ENCODE measurements around the gene FIGLA. TPM values are rescaled to one million over a fixed set of nuclear protein-coding genes. Genes with fewer than 3 reads are reported as not detected.

FIGLA gene
- polyA plus RNA-seq, 1 of the 3 experiments (the other 2 are of a cell fraction) = not detected

DNA sequence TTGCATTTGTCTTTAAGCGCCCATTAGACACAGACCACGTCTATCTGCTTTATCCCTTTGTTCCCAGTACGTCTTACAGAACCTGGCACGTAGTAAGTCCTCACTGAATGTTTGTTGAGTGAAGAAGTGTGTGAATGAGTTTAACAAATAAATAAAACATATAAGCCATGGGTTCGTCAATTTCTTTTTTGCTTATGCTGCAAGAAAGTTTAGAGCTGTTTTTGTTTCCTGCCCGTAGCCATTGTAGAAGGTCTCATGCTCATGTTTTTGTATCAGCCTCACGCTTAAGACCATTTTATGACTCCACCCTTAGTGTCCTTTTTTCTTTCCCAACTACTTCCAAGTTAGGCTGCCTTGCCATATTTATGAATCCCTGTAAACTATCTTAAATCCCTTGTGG is 24.9 kb downstream of the FIGLA start:
- no peak overlapping the region for H3K27ac ChIP-seq (ENCODE audit: low read depth in 2 of 2, low read length in 1 of 2)
- no peak overlapping the region for H3K4me2 ChIP-seq
- 78% methylated on average over 7 of the region's 7 CpGs for WGBS (ENCODE audit: low lambda C conversion rate)

DNA sequence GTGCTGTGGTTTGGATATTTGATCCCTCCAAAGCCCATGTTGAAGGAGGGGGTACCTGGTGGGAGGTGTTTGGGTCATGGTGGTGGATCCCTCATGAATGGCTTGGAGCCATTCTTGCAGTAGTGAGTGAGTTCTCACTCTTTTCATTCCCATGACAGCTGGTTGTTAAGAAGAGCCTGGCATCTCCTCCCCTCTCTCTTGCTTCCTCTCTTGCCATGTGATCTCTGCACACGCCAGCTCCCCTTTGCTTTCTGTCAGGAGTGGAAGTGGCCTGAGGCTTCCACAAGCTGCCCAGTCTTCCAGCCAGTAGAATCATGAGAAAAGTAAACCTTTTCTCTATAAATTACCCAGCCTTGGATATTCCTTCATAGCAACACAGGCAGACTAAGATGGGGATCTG is 31.0 kb downstream of the FIGLA start:
- CTCF ChIA-PET = interaction anchor here (0.6 to 2.0 kb wide), 6 partner anchors 8 to 567 kb away, joined by 3 to 7 read pairs (median 4); partner anchors contain the start of gene ADD2
- Histone ChIP-seq H3F3A (replicated peaks; ENCODE audit: insufficient read depth) (no peaks in the 10 kb centered on the region), H3K27me3 (ENCODE audit: insufficient read depth) (no peaks in the 10 kb centered on the region; the same call in 1 of the 2 replicates), H3K36me3 (replicated peaks in 1 of 2; ENCODE audit: control insufficient read depth in 1 of 2, insufficient read depth in 2 of 2, low read length in 1 of 2) (no peaks in the 10 kb centered on the region), H2AFZ (ENCODE audit: low read depth) (no peak overlapping the region), H3K9me3 (no peaks in the 10 kb centered on the region), H4K20me1 (ENCODE audit: insufficient read depth) (no peaks in the 10 kb centered on the region), H3K4me1 (ENCODE audit: control insufficient read depth in 1 of 2, insufficient read depth in 2 of 2, low read depth in 1 of 2, low read length in 1 of 2) (no peaks in the 10 kb centered on the region; a peak in 1 of 4 replicates), H3K9ac (no peak overlapping the region), H3K27ac (ENCODE audit: low read depth in 2 of 2, low read length in 1 of 2) (no peak overlapping the region), H3K79me2 (ENCODE audit: insufficient read depth) (no peaks in the 10 kb centered on the region), H3K4me3 (ENCODE audit: low read depth in 2 of 2, low read length in 1 of 2) (no peak overlapping the region), H3K9me2 (no peaks in the 10 kb centered on the region), H3K4me2 (no peak overlapping the region)
- WGBS (ENCODE audit: low lambda C conversion rate) = 58% methylated on average over 1 of the region's 1 CpG
- TF ChIP-seq, protein P1, sequence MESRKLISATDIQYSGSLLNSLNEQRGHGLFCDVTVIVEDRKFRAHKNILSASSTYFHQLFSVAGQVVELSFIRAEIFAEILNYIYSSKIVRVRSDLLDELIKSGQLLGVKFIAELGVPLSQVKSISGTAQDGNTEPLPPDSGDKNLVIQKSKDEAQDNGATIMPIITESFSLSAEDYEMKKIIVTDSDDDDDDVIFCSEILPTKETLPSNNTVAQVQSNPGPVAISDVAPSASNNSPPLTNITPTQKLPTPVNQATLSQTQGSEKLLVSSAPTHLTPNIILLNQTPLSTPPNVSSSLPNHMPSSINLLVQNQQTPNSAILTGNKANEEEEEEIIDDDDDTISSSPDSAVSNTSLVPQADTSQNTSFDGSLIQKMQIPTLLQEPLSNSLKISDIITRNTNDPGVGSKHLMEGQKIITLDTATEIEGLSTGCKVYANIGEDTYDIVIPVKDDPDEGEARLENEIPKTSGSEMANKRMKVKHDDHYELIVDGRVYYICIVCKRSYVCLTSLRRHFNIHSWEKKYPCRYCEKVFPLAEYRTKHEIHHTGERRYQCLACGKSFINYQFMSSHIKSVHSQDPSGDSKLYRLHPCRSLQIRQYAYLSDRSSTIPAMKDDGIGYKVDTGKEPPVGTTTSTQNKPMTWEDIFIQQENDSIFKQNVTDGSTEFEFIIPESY (IDR thresholded peaks at IDR 0.05; ENCODE audit: borderline replicate concordance, low read depth) = no peak
- TF ChIP-seq, protein P2, sequence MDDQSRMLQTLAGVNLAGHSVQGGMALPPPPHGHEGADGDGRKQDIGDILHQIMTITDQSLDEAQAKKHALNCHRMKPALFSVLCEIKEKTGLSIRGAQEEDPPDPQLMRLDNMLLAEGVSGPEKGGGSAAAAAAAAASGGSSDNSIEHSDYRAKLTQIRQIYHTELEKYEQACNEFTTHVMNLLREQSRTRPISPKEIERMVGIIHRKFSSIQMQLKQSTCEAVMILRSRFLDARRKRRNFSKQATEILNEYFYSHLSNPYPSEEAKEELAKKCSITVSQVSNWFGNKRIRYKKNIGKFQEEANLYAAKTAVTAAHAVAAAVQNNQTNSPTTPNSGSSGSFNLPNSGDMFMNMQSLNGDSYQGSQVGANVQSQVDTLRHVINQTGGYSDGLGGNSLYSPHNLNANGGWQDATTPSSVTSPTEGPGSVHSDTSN (IDR thresholded peaks at IDR 0.05) = no peak
- no peak for TF ChIP-seq MEF2A (IDR thresholded peaks at IDR 0.05; ENCODE audit: borderline replicate concordance, low read depth)
- TF ChIP-seq RCOR1 (IDR thresholded peaks at IDR 0.05; ENCODE audit: low read length) = no peak
- POLR2A ChIA-PET = interaction anchor here (2.2 kb wide), 1 partner anchor 9 kb away, joined by 5 read pairs; the partner anchor contains the start of gene ADD2
- DNase-seq = no peak

More for the DNA sequence above, 24.9 kb downstream of the FIGLA start:
- Histone ChIP-seq H3K36me3 (replicated peaks in 1 of 2; ENCODE audit: control insufficient read depth in 1 of 2, insufficient read depth in 2 of 2, low read length in 1 of 2) (no peaks in the 10 kb centered on the region), H4K20me1 (ENCODE audit: insufficient read depth) (no peaks in the 10 kb centered on the region), H3K4me1 (ENCODE audit: control insufficient read depth in 1 of 2, insufficient read depth in 2 of 2, low read depth in 1 of 2, low read length in 1 of 2) (peaks cover 0 to 10% of the 10 kb centered on the region in 2 experiments; a peak in 2 of 4 replicates), H3K9me2 (no peaks in the 10 kb centered on the region), H3K27me3 (ENCODE audit: insufficient read depth) (peaks cover 25% of the 10 kb centered on the region), H3K79me2 (ENCODE audit: insufficient read depth) (no peaks in the 10 kb centered on the region), H3K9me3 (no peaks in the 10 kb centered on the region), H3K9ac (no peak overlapping the region), H3F3A (replicated peaks; ENCODE audit: insufficient read depth) (no peaks in the 10 kb centered on the region), H3K4me3 (ENCODE audit: low read depth in 2 of 2, low read length in 1 of 2) (no peak overlapping the region), H2AFZ (ENCODE audit: low read depth) (no peak overlapping the region)
- TF ChIP-seq, protein P3, sequence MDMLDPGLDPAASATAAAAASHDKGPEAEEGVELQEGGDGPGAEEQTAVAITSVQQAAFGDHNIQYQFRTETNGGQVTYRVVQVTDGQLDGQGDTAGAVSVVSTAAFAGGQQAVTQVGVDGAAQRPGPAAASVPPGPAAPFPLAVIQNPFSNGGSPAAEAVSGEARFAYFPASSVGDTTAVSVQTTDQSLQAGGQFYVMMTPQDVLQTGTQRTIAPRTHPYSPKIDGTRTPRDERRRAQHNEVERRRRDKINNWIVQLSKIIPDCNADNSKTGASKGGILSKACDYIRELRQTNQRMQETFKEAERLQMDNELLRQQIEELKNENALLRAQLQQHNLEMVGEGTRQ (IDR thresholded peaks at IDR 0.05; ENCODE audit: borderline replicate concordance, low read depth, low read length) = no peak
- TF ChIP-seq, protein P4, sequence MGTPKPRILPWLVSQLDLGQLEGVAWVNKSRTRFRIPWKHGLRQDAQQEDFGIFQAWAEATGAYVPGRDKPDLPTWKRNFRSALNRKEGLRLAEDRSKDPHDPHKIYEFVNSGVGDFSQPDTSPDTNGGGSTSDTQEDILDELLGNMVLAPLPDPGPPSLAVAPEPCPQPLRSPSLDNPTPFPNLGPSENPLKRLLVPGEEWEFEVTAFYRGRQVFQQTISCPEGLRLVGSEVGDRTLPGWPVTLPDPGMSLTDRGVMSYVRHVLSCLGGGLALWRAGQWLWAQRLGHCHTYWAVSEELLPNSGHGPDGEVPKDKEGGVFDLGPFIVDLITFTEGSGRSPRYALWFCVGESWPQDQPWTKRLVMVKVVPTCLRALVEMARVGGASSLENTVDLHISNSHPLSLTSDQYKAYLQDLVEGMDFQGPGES (IDR thresholded peaks at IDR 0.05; ENCODE audit: low read depth, low read length) = no peak
- TF ChIP-seq TEAD4 (IDR thresholded peaks at IDR 0.05; ENCODE audit: borderline replicate concordance, insufficient read depth) = no peak
- TF ChIP-seq SMC3 (IDR thresholded peaks at IDR 0.05; ENCODE audit: low read depth, low read length) = no peak
- no peak for TF ChIP-seq CHD2 (IDR thresholded peaks at IDR 0.05; ENCODE audit: low read length, partially characterized antibody)
- no peak for TF ChIP-seq RXRA (IDR thresholded peaks at IDR 0.05; ENCODE audit: borderline replicate concordance, low read depth)
- TF ChIP-seq TAF1 (IDR thresholded peaks at IDR 0.05; ENCODE audit: borderline replicate concordance, low read depth, low read length) = no peak
- CTCF ChIA-PET = interaction anchor here (1.0 to 1.6 kb wide), 5 partner anchors 25 to 181 kb away, joined by 3 to 5 read pairs (median 3); partner anchors contain the start of gene FIGLA
- no peak for DNase-seq
- POLR2A ChIA-PET = no interaction called here

Measured in SK-N-SH (cell line).